ENCODE data around the gene TLR4.

The TLR4 gene

GRCh38 chr9:117745598-117745997, 41.4 kb downstream of the TLR4 start:
- DNase-seq (ENCODE audit: low read depth), result no peak

GRCh38 chr9:117746263-117746662, 42.1 kb downstream of the TLR4 start:
- no peak for DNase-seq (ENCODE audit: low read depth)

GRCh38 chr9:117747386-117747970, 43.3 kb downstream of the TLR4 start:
- DNase-seq (ENCODE audit: low read depth), result no peak

GRCh38 chr9:117750401-117750800, 46.2 kb downstream of the TLR4 start:
- DNase-seq (ENCODE audit: low read depth), result no peak

GRCh38 chr9:117752894-117753293, 48.7 kb downstream of the TLR4 start:
- DNase-seq (ENCODE audit: low read depth), result no peak

GRCh38 chr9:117757561-117758190, 53.5 kb downstream of the TLR4 start:
- no peak for DNase-seq (ENCODE audit: low read depth)

GRCh38 chr9:117763314-117763713, 59.1 kb downstream of the TLR4 start:
- DNase-seq (ENCODE audit: low read depth), result no peak

GRCh38 chr9:117768750-117769395, 64.7 kb downstream of the TLR4 start:
- no peak for DNase-seq (ENCODE audit: low read depth)

GRCh38 chr9:117771136-117771535, 66.9 kb downstream of the TLR4 start:
- DNase-seq (ENCODE audit: low read depth), result no peak

- DNase-seq (ENCODE audit: low read depth), result no peak
Observed at GRCh38 chr9:117772960-117773359, 68.8 kb downstream of the TLR4 start.
